ENCODE measurements around the gene MREG.
A peak's percentile ranks its signal among the peaks of the same experiment; 100 is the strongest.
"Not testable (repeated sequence)": the region's sequence is repeated elsewhere in the genome, so short reads cannot be mapped to it uniquely, and the experiment has no call there.

The MREG gene

DNA sequence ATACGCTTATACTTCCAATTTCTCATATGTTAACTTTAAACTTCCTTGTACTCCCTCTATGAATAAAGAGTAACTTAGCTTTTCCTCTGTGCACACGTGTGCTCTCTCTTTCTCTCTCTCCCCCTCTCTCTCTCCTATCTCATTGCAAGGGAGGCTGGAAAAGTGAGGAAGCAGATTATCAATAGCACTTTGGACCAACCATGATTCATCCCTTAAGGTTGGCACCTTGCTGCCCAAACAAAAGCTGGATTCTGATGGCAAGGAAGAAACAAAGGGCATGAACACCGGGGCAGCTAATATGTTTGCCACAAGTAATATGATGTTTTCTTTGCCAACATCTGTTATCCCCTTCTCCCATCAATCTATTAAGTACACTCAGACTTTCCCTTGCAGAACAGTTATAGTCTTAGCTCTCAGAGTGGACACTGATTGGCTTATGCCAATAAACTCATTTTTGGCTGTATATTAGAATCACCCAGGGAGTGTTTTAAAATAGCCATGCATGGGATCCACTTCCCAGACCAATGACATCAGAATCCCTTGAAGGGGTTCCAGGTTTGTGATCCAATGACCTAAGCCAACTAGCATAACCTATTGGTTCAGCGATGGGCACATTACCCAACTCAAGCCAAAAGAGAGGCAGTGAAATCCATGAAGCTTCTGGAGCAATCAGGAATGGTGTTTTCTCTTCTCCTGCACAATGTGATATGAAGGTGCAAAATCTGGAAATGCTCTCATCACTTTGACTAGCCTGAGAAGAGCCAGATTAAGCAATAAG, 60.3 kb downstream of the MREG start:
- DNase-seq, result no peak

GRCh38 chr2:215951558-215951957, 61.8 kb downstream of the MREG start:
- no peak for DNase-seq

- DNase-seq, result no peak
Measured at GRCh38 chr2:215949991-215950404, 63.4 kb downstream of the MREG start.

DNA sequence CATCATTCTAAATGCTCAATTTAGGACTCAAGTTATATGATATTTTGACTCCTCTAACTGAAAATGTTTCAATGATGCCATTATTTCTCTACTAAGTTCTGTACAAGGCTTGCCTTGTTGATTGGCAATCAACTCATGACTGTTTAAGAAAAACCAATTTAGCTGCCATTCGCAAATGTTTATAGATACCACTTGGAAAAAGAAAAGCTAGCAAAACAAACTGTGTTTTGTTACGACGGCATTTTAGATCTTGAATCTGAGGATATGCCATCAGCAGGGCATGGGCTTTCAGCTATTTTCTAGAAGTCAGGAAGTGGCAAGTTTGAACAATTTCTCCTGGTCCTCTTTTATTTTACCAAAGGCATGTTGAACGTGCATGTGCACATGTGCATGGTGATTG, 65.3 kb downstream of the MREG start:
- DNase-seq, result no peak

DNA sequence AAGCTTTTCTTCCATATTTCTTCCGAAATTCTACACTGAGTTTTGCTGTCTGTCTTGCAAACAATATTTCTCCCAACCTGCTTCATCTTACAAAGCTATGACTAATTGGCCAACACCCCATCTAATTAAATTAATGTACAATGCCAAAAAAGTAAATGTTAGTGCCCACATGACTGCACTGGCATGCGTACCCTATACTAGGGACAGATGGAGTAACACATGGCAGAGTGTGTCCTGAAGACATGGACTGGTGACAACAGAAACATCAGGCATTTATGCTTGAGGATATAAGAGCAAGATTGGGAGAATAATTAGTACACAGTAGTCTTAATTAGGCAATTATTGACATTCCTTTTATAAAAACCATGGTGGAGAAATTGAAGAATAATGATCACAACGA, 66.8 kb downstream of the MREG start:
- DNase-seq, result no peak

DNA sequence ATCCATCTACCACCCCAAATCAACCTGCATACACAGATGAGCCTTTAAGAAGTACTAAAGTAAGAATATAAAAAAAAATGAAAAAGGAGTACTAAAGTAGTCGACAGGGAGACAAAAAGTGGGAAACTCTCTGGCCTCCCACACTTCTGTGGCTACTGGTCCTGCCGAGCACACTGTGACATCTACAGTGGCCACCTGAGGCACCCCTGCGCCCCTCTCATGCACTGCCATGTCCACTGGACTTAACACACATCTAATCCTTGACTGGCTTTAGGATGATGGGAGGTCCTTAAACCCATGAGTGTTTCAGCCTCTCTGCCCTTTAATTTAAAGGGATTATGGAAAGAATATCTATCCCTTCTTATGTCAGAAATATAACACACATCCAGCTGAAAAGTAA, 71.2 kb downstream of the MREG start:
- DNase-seq, result no peak

DNA sequence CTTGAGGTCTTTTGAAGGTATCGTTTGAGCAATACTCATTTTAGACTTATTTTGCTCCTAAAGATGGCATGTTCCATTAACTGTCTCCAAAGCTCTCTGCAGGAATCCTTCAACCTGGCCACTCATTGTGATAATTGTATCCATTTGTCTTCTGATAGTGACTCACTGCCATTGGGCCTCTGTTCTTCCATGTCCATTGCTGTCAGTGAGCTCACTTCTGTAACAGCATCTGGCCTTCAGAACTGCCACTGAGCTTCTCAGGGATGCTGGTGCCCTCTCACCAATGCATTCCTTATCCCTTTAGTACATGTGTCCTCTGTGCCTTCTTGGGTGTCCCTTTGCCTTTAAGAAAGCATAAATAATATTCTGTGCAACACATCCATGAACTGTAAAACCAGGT, 71.6 kb downstream of the MREG start:
- DNase-seq, result no peak

- DNase-seq, result no peak
Measured at GRCh38 chr2:215940645-215941184, 72.6 kb downstream of the MREG start.

DNA sequence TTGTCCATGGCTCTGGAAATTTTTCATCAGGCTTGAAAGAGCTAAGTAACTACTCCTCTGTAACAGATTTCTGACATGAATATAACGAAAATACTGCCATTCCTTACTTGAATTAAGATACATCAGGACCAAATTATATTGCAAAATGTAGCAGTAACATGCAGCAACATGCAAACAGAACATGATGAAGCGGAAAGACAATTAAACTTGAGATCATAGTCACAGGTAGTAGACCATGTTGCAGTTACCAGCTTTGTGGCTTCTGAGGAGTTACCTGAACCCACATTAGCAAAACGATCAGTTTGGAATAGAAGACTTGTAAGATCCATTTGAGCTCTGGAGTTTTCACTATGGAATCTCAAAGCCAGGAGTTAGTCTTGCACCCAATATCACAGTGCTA, 76.2 kb downstream of the MREG start:
- no peak for DNase-seq

DNA sequence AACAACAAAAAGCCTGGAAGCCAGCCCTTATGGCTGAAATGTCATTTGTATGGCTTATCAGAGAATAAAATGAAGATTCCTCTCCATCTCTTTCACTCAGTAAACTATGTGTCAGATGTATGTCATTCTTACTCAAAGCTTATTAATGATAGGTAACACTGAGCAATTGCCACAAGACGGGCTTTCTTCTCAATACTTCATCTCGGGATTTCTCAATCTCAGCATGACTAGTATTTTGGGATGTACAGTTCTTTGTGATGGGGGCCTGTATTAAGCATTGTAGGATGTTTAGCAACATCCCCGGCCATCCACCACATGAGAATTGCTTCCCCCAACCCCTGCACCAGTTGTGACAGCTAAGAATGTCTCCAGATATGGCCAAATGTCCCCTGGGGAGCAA, 80.2 kb downstream of the MREG start:
- no peak for DNase-seq

GRCh38 chr2:215931256-215931903, 82.0 kb downstream of the MREG start:
- DNase-seq, result peak; percentile 22

DNA sequence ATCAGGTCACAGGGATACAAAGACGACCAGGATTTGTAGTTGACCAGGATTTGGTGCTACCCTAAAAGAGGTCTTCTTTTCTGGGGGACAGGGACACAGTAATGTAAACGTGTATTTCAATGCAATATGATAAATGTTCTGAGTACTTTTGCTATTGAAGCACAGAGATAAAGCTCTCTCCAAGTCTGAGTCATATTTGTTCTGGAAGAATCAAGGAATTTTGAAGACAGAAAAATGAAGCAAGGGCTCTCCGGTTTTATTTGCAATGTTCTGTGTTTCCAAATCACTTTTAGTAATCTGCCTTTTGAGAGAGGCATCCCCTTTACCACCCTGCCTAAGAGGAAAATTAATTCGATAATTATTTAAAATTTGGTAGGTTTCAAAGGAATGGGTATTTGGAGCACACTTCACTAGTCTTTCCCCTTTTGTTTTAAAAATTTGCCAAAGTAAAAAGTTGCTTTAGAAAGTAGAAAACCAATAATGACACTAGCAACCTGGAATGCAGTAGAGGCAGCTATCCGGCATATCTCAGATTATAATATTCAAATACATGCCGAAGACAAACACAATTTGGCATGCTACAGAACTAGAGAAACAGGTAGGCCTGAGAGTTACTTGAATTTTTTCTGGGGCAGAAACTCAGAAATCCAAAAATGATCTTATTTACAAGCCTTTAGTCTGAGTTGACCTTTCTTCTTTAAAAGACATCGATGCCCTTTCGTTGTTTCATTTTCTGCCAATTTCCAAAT, 82.7 kb downstream of the MREG start:
- DNase-seq, result no peak

DNA sequence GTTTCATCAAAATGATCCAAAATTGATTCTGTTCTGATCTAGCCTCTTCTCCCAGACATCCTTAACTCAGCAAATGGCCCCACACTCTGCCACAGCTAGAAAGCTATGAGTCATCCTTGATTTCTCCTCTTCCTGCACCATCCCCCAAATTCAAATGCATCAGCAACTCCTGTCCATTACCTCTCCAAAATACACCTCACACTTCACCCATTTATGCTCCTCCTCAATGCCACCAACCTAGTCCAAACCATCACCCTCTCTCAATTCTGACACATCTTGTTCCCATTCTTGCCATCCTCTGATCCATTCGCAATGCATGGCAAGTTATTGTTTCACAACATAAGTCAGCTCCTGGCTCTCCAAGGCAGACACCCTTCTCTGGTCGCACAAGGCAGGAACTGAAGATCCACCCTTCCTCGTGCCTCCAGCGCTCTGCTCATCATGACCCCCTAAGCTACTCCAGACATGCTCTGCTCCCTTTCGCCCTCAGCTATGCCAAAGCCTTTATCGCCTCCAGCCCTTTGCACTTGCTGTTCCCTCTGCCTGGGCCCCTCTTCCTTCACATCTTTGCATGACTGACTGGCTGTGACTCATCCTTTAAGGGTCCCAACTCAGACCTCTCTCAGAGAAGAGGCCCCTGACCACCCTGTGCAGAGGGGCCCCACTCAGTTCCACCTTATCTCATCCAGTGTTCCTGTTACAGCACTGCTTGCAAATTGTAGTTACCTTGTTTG, 83.6 kb downstream of the MREG start:
- DNase-seq, result no peak

GRCh38 chr2:215928086-215928485, 85.3 kb downstream of the MREG start:
- DNase-seq, result no peak

DNA sequence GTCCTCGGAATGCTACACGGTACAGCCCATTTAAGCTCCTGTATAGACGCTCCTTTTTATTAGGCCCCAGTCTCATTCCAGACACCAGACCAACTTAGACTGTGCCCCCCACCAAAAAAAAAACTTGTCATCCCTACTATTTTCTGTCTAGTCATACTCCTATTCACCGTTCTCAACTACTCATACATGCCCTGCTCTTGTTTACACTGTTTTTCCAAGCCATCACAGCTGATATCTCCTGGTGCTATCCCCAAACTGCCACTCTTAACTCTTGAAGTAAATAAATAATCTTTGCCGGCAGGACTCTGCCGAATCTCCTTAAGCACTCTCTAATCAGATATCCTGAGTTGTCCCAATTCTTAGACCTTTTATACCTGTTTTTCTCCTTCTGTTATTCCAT, 86.4 kb downstream of the MREG start:
- DNase-seq, result not testable (repeated sequence)

DNA sequence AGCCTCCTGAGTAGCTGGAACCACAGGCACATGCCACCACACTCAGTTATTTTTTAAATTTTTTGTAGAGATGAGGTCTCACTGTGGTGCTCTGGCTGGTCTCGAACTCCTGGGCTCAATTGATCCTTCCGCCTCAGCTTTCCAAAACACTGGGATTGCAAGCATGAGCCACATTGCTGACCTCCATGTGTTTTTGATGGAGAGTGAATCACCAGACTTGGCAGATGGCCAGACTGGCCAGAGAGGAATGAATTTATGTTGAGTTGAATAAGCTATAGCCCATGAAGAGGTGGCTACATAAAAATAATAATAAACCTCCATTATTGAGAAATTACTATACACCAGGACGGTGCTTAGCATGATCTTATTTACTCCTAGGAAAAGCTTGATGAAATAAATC, 91.5 kb downstream of the MREG start:
- DNase-seq, result no peak

DNA sequence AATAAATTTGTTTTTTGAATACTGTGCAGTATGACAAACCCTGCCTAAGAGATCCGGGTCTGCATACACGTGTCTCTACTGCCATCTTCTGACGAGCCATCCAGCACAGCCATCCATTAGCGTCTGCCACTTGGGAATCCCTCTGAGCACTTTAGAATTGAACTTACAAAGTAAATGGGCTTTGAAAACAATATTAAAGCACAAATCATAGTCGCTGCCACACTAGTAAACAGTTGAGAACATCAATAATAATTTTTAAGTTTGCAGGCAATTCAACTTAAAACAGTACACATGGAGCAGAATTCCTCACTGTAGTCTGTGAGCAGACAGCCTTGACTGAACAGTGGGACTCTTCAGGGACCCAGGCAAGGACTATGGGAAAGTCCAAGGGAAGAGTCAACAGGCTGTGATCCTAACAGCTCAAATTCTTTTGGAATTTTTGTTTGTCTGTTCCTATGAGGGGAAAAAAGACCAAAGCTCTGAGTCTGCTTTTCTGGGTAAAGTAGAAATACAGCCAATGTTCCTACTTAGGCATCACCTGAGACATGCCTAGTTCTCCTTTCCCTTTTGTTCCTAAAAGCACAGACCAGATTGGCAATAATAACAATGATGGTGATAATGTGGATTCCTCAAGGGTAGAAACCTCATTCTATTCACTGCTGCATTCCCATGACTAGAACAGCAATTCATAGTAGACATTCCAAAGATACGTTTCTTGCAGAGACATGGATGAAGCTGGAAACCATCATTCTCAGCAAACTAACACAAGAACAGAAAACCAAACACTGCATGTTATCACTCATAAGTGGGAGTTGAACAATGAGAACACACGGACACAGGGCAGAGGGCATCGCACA, 92.9 kb downstream of the MREG start:
- DNase-seq, result peak; percentile 18

DNA sequence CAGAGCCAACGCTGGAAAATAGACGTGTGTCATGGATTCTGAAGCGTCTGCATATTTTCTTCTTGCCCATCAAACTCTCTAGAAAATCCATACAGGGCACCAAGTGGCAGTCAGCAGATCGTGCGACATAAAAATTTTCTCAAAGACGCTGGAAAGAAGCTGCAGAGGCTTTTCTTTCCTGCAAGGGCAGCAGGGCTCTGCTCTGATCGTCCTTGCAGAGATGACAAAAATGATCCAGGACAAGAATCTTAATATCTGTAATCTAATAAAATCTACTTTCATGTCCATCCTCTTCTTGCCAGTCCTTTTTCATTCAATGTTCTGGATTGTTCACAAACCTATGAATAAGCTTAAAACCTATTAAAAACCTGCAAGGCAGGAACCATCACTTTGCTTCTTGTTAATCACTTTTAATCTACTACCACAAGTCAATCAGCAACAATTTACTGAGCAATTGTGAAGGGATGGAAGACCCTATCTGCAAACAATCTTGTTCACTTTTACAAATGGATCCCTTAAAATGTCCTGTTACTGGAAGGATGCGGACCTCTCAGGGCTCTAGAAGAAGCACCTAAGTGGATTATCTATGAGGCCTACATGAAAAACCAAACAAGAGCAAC, 93.6 kb downstream of the MREG start:
- DNase-seq, result no peak

DNA sequence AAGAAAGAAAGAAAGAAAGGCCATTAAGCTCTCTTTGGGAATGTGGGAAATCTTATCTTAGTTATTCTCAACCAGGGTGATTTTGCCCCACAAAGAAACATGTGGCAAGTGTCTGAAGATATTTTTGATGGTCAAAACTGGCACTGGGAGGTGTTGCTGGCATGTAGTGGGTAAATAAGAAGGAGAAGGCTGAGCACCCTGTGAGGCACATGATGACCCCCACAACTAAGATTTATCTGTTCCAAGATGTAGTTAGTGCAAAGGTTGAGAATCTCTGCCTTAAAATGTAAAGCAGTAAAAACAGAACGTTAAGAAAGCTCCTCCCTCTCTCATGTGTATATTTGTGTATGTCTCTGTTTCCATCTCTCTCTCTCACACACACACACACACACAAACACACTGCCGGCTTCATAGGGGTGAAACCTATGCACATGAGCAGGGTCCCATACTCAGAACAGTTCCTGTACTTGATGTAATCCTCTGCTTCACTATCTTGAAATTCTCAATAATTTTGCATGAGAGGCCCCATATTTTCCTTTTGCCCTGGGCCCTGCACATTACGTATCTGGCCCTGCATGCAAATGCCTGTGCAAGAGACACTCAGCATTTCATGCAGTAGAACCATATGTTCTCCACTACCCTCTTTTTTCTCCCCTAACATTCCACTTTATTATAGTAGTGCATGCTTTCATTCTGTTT, 94.3 kb downstream of the MREG start:
- no peak for DNase-seq

- DNase-seq, result no peak
Measured at GRCh38 chr2:215917953-215918620, 95.3 kb downstream of the MREG start.

All from NCI-H1105 (cell line).